ENCODE data around the gene RBL2.

DNA sequence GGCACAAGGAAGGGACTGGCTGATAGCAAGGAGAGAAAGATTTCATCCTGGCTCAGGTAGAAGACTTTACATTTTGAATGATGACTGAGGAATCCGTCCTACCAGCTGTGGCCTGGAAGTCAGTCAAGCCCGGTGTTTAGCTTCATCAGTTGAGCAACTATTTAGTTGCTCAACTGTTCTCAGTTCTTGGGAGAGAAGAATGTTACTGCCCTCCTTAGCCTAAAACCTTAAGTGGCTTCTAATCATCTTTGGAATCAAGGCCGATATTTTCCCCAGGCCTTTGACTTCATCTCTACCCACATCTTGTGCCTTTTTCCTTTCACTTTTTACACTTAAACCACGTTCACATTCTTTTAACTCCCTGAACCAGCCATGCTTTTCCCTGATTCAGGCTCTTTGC is 17.3 kb upstream of the RBL2 start:
- TF ChIP-seq HDAC2 (IDR thresholded peaks at IDR 0.05; ENCODE audit: borderline replicate concordance in 1 of 2, low read depth in 2 of 2, low read length in 2 of 2) (no peak), MAFK (IDR thresholded peaks at IDR 0.05; ENCODE audit: low read depth, low read length) (no peak), BACH1 (IDR thresholded peaks at IDR 0.05; ENCODE audit: low read length) (no peak), YY1 (IDR thresholded peaks at IDR 0.05; ENCODE audit: low read depth, low read length) (no peak), RAD21 (IDR thresholded peaks at IDR 0.05 in 1 of 2, conservative IDR thresholded peaks at IDR 0.05 in 1 of 2; ENCODE audit: low read depth in 2 of 2, low read length in 2 of 2) (no peak), EGR1 (IDR thresholded peaks at IDR 0.05; ENCODE audit: borderline replicate concordance, low read depth, low read length) (no peak), SRF (IDR thresholded peaks at IDR 0.05; ENCODE audit: low read depth, low read length) (no peak), POLR2A (IDR thresholded peaks at IDR 0.05; ENCODE audit: control extremely low read depth in 1 of 2, low read depth in 2 of 2, low read length in 2 of 2) (no peak)
- TF ChIP-seq, protein P1, sequence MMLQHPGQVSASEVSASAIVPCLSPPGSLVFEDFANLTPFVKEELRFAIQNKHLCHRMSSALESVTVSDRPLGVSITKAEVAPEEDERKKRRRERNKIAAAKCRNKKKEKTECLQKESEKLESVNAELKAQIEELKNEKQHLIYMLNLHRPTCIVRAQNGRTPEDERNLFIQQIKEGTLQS (IDR thresholded peaks at IDR 0.05; ENCODE audit: insufficient read depth, low read depth, low read length): no peak
